HCT116 (cell line): ENCODE data around the gene ALOXE3.

Experiments used
- CTCF ChIP-seq, 3 experiments: fragments of 200-600 bp in 1 of 3; sonication (generic) in 1 of 3; IDR thresholded peaks in 2 of 3; conservative IDR thresholded peaks in 1 of 3; 2 replicates each; pipeline ENCODE4 v1.5.1; 2012 to 2017; ENCODE audit warnings: low read depth in 2 of 3, low read length in 2 of 3, antibody characterized with exemption in 1 of 3, borderline replicate concordance in 1 of 3, control low read depth in 1 of 3, mild to moderate bottlenecking in 1 of 3, mixed read lengths in 1 of 3, mixed run types in 1 of 3, moderate library complexity in 1 of 3; ENCODE audit not compliant: insufficient read depth in 1 of 3
- EGR1 ChIP-seq: IDR thresholded peaks from 2 replicates; pipeline ENCODE4 v1.6.1; 2012; ENCODE audit warnings: low read depth
- EZH2 ChIP-seq: fragments of 200-600 bp; sonication (generic); IDR thresholded peaks from 2 replicates; pipeline ENCODE4 v1.6.1; 2017; ENCODE audit warnings: antibody characterized with exemption, mixed run types
- EZH2phosphoT487 ChIP-seq: fragments of 200-600 bp; IDR thresholded peaks from 2 replicates; pipeline ENCODE4 v1.6.1; 2018; ENCODE audit warnings: antibody characterized with exemption, borderline replicate concordance
- FOSL1 ChIP-seq: IDR thresholded peaks from 2 replicates; pipeline ENCODE4 v1.6.1; 2012; ENCODE audit warnings: low read depth
- JUND ChIP-seq: IDR thresholded peaks from 2 replicates; pipeline ENCODE4 v1.6.1; 2012
- MAX ChIP-seq: IDR thresholded peaks from 2 replicates; pipeline ENCODE4 v1.6.1; 2012
- POLR2A ChIP-seq: IDR thresholded peaks from 2 replicates; pipeline ENCODE4 v1.7.0; 2011; ENCODE audit warnings: borderline replicate concordance; ENCODE audit not compliant: insufficient read depth, insufficient read length; ENCODE audit errors: extremely low read depth
- POLR2AphosphoS5 ChIP-seq: IDR thresholded peaks from 2 replicates; pipeline ENCODE4 v1.6.1; 2011; ENCODE audit warnings: mild to moderate bottlenecking, low read depth, low read length, moderate library complexity
- RAD21 ChIP-seq: IDR thresholded peaks from 2 replicates; pipeline ENCODE4 v1.6.1; 2012; ENCODE audit warnings: low read depth, mild to moderate bottlenecking
- REST ChIP-seq: IDR thresholded peaks from 2 replicates; pipeline ENCODE4 v1.6.1; 2012; ENCODE audit warnings: low read depth
- SIN3A ChIP-seq: IDR thresholded peaks from 2 replicates; pipeline ENCODE4 v1.6.1; 2012; ENCODE audit warnings: low read depth
- SP1 ChIP-seq: IDR thresholded peaks from 2 replicates; pipeline ENCODE4 v1.6.1; 2012; ENCODE audit warnings: low read depth

- TF ChIP-seq CTCF (IDR thresholded peaks at IDR 0.05 in 2 of 3, conservative IDR thresholded peaks at IDR 0.05 in 1 of 3; ENCODE audit: borderline replicate concordance in 1 of 3, insufficient read depth in 1 of 3, low read depth in 2 of 3, low read length in 2 of 3) (no peak), EGR1 (no peak), SP1 (no peak), EZH2 (no peak), POLR2A (no peak), POLR2AphosphoS5 (no peak), JUND (no peak), EZH2phosphoT487 (no peak), RAD21 (no peak), SIN3A (no peak), FOSL1 (no peak), MAX (no peak), REST (no peak)
Measured at GRCh38 chr17:8147141-8147804, 29.0 kb upstream of the ALOXE3 start.
